HEK293T (cell line): ENCODE data around the gene TAGLN2.

Experiments
- ARNT ChIP-seq: fragments of 450-650 bp; IDR thresholded peaks from 2 replicates; pipeline ENCODE4 v1.6.1; 2017; ENCODE audit warnings: mild to moderate bottlenecking
- FOXK2 ChIP-seq: fragments of 450-650 bp; IDR thresholded peaks from 2 replicates; pipeline ENCODE4 v1.6.1; 2016; ENCODE audit warnings: mild to moderate bottlenecking
- NFRKB ChIP-seq: fragments of 450-650 bp; IDR thresholded peaks from 2 replicates; pipeline ENCODE4 v1.6.1; 2016; ENCODE audit warnings: mild to moderate bottlenecking, moderate library complexity
- SP1 ChIP-seq: fragments of 450-650 bp; IDR thresholded peaks from 2 replicates; pipeline ENCODE4 v1.6.1; 2017
- TARDBP ChIP-seq: fragments of 450-650 bp; IDR thresholded peaks from 2 replicates; pipeline ENCODE4 v1.6.1; 2016

- no peak for TF ChIP-seq NFRKB
- TF ChIP-seq SP1 = no peak
- TF ChIP-seq FOXK2 = no peak
- no peak for TF ChIP-seq TARDBP
- TF ChIP-seq ARNT = no peak
Measured at GRCh38 chr1:159931795-159932173, 6.5 kb upstream of the TAGLN2 start.
